GM19193 (cell line): ENCODE results near the gene CALHM2.

Source experiments
- POLR2A ChIP-seq: IDR thresholded peaks from 4 replicates; pipeline ENCODE4 v1.6.1; 2011; ENCODE audit not compliant: insufficient read depth, insufficient read length; ENCODE audit errors: extremely low read depth

CALHM2 gene

GRCh38 chr10:103415581-103415980 is 36.6 kb downstream of the CALHM2 start:
- no peak for TF ChIP-seq POLR2A

DNA sequence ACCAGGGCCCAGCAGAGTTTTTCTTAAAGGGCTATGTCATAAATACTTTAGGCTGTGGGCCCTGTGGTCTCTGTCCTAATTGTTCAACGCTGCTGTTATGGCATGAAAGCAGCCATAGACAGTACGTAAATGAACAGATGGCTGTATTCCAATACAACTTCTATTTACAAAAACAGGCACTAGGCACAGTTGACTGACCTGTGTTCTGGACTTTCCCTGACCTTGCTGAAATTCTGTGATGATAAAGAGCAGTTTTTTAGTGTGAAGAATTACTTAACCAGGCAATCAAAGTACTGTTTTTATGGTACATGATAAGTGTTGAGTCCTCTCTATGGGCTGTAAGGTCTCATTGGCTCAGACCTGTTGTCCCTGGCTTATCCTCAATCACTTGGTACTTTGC is 38.6 kb downstream of the CALHM2 start:
- TF ChIP-seq POLR2A: no peak

- no peak for TF ChIP-seq POLR2A
These were observed 54.9 kb downstream of the CALHM2 start for GRCh38 chr10:103397191-103397825.

DNA sequence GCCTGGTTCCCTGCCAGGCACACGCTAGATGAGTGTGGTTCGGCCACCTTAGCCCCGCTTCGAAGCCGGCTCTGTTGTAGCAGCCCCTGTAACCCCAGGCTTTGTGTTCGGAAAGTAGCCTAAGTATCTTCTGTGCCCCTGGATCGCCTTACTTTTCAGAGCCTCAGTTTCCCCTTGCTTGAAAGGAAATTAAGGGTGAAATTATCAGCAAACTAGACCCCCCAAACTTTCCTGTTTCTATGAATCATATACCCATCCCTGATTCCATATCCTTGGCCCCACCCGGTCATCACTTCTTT is 55.4 kb downstream of the CALHM2 start:
- TF ChIP-seq POLR2A: no peak
